HG03103 (cell line): ENCODE results near the gene LRRN2.

Experiments used
- ATAC-seq: cut with Tn5 transposase; IDR thresholded peaks from one replicate; pipeline ENCODE4 v1.9.1; 2021; ENCODE audit warnings: low read depth; ENCODE audit not compliant: unreplicated experiment

Gene LRRN2

DNA sequence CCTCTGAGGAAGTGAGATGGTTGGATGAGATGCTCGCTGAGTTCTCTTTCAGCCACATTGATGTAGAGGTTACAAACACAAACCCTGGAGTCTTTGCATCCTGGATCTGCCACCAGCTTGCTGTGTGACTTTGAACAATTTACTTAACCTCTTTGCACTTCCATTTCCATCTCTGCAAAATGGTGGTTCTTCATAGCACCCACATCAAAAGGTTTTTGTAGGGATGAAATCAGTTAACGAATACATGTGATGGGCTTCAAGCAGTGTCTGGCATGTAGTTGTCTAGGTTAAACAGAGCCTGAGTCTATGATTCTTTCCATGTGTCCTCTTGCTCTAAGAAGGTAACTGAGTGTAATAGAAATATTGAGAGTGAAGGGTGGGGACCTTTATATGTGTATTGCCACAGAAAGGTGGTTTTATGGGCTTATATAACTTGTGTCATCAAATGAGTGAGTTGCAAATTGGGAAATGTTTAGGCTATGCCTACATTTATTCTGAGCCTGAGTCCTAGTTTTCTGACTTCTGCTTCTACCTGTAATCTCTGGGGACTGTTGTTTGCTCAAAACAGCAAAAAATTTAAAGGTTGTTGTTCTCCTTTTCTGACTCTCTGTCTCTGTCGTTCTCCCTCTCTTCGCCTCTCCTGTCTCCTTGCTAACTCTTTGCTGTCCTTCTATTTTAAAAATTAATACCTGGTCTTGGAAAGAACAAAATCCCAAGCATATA lies 27.3 kb upstream of the LRRN2 start:
- ATAC-seq, result no peak

DNA sequence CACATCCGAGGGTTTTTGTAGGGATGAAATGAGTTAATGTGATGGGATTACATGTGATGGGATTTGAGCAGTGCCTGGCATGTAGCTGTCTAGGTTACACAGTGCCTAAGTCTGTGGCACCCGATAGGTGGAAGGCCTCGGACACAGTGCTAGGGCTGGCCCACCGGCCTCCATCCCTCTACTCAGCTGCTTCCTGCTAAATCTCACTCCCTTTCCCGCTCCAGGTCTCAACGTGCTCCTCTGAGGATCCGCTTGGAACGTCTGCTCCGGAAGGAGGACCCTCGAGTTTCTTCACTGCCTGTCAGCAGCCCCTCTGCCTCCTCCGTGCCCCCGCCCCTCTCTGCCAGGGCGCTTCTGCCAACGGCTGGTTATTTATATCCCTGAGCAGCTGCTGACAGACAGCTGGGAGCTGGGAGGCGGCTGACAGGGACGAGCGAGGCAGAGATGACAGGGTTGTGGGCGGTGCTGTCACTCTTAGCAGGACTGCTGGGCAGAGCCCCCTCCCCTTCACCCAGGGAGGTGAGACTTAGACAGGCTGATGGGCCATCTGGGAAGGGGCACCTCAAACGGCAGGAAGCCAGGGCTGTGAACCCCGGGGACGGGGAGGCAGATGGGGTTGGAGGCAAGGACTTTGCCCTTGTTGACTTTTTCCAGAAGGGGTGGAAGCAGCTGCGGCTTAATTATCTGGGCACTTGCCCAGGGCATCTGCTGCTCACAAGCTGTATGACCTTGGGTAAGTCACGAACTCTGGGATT lies 26.6 kb upstream of the LRRN2 start:
- ATAC-seq, result no peak

DNA sequence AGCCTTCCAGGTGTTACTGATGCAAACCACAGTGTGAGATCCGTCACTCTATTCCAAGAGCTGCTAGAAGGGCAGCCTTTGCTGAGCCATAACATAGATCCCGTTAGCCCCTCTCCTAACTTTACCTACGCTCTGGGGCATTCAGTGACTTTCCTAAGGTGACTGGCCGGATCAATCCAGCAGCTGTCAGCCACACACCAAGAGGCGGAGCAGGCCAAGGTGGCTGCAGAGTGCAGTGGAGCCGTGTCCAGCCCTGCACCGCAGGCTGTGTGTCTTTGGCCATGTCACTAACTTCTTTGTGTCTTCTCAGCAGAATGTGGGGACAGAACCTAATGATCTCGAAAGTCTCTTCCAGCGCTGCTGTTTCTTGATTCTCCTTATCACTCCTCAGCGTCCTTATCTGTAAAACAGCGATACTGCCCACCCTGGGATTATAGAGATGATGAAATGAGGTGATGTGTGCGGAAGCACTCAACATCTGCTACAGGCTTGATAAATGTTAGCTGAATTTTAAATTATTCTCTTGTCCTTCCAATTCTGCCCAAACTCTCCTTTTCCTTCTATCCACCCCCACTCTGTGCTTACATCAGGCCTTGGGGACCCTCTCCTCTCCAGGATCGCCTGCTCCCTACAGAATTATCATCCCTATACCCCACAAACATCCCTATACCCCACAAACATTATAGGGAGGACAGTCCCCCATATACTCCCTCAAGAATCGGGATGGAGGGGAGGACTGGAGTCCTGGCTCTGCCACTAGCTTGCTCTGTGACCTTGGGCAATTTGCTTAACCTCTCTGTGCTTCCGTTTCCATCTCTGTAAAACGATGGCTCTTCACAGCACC lies 25.8 kb upstream of the LRRN2 start:
- no peak for ATAC-seq

DNA sequence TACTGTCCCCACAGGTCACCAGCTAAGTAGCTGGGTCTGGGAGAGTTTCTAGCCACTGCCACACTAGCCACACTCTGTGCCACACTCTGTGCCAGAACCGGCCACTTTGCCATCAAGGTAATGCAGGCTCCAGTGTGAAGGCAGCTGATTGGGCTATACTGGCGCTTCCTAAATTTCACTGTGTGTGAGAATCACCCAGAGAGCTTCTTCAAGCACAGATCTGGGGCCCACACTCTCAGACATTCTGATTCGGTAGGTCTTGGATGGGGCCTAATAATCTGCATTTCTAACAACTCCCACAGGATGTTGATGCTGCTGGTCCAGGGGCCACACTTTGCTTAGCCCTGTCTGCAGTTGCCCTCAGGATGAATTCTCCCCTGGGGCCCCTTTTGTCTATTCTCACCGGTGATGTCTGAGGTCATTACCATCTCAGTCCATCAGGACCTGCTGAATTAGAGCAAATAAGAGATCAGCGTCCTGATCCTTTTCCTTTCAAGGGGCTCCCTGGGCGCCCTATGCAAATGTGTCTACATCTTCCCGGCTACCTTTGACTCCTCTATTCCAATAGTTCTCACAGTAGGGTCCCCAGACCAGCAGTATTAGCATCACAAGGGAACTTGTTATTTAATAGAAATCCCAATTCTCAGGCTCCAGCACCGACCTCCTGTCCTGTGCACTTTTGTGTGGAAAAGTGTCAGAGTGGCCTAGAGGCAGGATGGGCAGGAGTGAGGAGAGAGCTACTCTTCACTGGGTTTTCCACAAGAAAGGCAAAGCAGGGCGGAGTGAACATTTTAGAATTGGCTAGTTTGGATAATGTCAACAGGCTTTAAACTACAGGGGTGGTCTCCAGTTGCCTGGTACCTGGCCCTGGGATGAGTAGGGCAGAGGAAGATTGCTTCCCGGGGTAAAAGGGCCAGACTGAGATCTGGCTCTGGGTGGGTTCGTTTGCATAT lies 24.7 kb upstream of the LRRN2 start:
- ATAC-seq, result no peak

DNA sequence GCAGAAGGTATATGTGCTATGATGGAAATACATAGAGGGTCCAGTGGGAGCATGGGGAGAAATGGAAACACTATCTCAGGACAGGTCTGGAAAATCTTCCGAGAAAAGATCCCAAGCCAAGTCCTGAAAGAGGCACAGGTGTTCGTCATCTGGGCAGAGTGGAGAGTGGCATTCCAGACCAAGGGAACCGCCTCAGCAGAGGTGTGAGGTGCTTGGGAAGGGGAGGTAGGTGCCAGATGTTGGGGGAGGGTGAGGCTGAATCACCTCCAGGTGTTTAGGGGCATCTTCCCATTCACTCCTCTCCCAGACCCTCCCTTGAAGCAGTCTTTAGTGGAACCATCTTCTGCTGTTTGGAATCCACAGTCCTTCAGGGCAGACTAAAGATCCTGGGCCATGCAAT lies 23.5 kb upstream of the LRRN2 start:
- no peak for ATAC-seq

DNA sequence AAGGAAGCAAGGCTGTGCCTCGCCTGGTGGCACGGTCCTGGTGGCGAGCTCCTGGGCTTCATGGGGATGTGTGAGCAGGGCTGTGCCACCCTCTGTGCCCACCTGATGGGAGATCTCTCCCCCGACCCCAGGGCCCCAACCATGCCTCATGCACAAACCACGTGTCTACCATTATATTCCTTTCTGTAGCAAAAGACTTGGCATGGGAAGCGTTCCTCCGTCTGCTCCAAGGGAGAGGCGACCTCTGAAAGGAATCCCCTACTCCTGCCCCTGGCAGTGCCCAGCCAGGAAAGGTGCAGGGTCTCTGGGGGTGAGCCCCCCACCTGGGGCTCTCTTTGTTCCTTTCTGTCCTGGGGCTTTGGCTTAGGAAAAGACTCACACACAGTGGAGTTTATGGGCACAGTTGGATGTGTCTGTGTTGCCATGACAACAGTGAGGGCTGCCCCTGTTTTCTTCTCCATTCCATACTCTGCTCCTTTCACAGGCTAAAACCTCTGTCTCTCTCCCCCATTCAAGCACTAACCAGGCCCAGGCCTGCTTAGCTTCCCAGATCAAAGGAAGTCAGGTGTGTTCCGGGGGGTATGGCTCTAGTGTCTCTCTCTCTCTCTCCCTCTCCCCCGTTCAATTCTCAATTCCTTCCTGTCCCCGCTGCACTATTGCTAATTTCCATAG lies 21.4 kb upstream of the LRRN2 start:
- ATAC-seq, result no peak

DNA sequence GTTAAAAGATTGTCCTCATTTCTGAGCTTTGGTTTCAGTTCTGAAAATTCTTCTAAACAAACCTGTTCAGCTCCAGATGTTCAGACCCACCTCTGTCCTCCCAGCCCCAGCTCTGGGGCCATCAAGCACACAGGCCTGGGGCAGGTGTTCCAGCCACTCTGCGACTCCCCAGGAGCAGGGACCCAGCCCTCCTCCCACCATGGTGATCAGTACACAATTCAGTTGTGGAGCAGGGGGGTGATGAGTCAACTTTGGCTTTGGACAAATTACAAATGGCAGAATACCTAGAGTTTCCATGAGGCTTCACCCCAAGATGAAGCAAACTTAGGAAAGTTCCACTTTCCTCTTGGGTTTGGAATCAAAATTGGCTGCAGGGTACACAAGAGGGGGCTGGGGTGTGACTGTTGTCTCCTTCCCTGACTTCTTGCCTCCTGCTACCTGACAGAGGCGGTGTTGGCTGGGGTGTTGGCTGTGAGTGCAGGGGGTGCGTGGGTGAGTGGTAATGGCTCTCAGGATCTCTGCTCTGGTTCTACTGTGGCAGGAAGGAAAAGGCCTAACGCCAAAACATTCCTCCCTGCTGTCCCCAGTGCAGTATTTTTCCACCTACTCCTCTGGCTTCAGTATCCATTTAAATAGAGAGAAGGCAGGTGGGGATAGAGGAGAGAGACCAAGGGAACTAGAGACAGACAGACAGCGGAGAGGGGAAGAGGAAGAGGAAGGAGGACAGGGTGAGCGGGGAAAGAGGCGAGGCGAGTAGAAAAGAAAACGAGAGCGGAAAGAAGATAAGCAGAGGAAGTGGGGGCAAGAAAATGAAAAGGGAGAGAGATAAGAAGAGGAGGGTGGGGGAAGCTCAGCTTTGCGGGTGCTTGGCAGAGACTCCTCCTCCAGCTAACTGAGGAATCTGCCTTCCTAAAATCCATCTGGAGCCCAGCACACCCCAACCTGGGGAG lies 20.6 kb upstream of the LRRN2 start:
- no peak for ATAC-seq

DNA sequence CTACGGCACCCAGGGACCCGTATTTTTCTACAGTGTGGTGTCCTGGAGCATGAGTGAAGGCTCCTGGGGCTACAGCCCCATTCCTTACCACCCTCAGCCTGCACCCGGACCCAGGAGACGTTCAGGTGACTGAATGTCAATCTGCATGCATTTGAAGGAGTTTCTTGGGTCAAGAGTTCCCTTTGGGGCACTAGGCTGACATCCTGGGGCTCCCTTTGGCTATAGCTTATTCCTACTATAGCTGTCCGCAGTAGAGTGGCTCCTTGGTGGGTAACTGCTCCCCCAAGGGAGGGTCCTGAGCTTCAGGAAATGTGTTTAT lies 19.9 kb upstream of the LRRN2 start:
- no peak for ATAC-seq

DNA sequence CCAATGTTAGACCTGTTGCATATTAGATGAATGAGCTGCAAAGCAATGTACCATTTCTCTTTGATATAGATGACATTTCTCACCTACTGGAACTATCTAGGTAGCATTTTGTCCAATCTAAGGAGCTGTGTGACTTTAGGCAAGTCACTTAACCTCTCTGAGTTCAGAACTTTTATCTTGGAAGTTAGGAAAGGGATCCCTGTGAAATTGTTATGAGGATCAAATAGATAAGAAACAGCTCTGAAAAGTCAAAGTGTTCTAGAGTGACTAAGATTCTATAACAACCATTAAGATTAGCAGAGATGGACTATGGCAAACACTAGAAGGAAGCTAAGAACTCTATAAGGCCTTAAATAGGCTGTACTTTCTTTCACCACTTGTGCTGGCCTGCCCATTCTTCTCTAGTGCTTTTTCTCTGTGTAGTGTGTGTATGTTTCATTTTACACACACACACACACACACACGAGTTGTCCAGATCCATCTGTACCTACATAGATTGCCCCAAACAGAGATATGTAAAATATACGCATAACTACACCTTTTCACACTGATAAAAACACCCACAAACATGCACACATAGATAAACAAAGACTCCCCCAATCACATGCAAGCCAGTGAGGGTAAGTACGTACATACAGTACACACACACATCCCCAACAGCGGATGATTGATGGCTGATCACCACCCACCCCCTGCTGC lies 19.4 kb upstream of the LRRN2 start:
- ATAC-seq, result no peak

DNA sequence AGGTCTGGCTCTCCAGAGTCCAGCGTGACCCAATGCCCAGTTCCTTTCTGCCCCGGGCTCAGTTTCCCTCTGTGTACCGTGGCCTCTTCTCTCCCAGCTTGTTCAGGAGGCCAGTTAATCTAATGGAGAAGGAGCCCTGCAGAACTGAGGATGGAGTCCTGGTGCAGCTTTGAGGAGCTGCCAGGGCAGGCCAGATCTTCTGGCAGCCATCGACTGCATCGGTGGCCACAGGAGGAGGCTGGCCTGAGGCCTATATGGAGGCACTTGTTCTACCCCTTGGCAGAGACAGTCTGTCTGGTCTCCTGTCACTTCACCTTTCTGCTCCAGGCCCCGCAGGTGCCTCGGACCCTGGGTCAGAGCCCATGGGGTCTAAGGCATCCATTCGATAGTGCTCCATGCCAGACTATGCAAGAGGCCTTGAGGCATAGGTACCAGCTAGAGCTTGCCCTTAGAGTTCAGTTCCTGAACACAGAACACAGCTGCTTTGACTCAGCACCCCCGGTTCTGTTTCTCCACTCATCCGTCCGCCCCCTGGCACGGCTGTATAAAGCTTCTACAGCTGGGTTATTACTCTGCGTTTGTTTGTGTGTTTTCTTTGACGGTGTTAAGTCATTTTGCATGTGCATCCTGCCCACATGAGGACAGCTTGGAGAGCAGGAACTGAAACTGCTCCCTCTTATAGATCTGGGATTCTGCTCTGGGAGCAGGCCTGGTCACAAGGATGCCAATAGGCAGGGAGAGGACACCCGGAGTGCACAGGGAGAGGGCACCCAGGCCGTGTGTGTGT lies 18.5 kb upstream of the LRRN2 start:
- ATAC-seq, result no peak

DNA sequence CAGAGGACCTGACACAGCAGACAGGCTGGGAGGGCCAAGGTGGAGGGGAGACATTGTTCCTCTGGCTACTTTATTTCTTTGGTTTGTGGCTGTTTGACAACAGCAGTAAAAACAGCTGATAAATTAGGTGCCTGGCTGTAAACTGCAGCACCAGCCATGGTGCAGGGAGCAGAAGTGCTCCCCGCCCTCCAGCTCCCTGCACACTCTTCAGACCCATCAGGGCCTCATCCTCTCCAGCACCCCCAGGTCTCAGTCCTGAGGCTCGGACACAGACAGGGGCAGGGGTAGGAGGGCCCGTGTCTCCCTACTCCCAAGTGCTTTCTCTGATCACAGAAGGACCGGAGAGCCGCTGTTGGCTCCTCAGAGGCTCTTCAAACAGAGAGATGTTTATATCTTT lies 17.7 kb upstream of the LRRN2 start:
- no peak for ATAC-seq

DNA sequence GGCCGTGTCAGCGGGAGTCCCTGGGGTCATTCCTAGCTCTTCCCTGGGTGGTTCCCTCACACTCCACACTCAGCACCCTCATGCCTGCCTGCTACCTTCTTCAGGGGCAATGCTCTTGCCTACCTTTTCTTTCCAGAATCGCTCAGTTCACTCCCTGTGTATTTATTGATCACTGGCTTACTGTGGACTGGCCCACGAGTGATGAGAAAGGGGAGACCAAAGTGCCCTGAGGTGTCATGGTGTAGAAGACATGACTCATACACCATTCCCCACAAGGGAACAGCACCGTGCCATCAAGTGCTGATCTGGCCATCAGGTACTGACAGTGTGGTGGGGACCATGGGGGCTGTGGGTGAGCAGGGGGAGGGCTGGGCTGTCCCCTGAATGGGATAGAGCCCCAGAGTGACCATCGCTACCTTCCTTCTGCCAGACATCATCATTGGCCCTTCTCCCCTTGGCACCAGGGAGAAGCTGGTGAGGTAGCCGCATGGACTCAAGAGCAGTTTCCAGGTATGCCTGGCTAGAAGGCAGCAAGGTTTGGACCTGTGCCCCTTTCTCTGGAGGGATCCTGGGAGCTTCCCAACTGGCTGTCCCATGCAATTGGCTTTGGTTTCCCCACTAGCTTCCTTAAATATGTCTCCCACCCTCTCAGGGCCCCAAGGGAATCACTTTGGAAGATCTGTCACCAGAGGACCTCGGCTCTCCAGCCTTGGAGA lies 17.2 kb upstream of the LRRN2 start:
- ATAC-seq, result no peak

DNA sequence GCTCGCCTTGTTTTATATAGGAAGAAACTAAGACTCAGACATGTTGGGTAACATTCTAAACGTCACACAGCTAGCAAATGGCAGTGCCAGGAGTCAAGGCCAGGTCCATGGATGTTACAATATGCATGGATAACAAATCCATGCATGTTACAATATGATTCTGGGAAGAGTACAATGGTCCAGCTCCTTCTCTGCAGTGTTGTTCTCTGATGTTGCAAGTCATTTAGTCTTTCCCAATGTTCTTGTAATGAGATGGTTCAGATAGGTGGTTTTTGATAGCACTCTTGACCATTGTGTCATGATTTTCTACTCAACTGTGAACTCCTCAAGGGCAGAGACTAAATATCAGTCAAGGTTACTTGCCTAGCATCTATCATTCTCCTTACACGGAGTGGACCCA lies 15.7 kb upstream of the LRRN2 start:
- ATAC-seq, result no peak

DNA sequence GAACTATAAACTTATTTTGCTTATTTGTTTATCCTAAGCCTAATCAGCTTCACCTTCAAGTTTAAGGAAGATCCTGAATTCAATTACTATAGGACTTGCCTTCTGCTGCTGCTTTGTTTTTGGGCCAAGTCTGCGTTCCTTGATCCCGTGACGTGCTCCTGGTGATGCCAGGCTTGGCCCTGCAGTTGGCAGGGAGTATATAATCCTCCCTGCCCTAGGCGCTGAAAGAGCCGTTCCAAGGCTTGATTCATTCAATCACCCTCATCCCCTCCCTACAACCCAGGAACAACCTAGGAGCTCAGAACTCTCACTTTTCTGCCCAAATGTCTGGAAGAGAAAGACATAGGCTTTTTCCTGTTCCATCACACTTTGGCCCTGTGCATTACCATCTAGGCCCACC lies 12.4 kb upstream of the LRRN2 start:
- no peak for ATAC-seq

DNA sequence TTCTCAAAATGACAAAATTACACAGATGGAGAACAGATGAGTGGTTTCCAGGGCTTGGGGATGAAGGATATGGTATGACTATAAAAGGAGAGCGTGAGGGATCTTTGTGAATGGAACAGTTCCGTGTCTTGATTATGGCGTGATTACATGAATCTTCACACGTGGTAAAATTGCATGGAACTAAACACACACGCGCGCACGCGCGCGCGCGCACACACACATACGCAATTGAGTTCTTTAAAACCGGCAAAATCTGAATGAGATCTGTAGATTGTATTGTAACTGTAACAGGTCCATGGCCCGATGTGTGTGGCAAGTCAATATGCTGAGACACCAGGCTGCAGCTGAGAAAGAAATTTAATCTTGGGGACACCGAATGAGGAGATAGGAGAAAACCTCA lies 11.1 kb upstream of the LRRN2 start:
- no peak for ATAC-seq

DNA sequence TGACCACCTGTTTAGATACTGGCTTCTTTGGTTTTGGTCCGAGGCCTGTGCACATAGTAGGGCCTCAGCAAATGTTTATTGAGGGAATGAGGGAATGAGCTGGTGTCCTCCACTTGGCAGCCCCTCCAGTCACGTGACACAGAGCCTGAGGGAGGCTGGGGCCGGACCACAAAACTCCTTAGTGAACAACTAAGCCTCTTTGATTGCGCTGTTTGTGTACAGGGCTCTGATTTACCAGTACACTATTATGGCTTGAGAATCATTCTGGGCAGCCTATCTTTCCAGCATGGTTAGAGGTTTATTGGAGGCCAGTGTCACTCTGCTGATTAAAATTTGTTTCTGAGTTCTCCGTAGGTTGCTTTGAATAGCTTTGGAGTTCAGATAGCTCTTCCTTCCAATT lies 10.2 kb upstream of the LRRN2 start:
- no peak for ATAC-seq

DNA sequence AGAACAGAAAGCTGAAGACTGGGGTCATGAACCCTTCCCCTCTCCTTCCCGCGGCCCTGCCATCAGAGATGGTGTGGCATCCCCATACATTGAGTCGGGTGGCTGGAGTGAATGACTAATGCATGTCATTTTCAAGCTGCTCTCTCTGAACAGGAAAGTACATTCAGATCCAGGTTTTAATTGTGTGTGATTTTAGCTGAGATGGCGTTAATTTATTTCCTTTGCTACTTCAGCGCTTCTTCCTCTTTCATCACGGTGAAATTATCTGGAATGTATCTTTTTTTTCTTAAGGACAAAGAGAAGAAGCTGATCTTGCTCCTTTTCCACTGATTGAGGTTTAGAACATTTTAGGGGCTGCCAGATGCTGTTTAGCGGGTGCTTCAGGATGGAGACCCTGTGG lies 8.6 kb upstream of the LRRN2 start:
- no peak for ATAC-seq
